Prostate gland (tissue), 2 donors: ENCODE results near the gene THSD8.

Source experiments
- POLR2A ChIP-seq: fragments of 450-650 bp; IDR thresholded peaks from one replicate; pipeline ENCODE4 v1.6.1; 2016; ENCODE audit warnings: antibody characterized with exemption, mild to moderate bottlenecking
- POLR2AphosphoS5 ChIP-seq: sonication (generic); formaldehyde crosslinking; IDR thresholded peaks from one replicate; pipeline ENCODE4 v1.6.1; 2017; ENCODE audit warnings: antibody characterized with exemption
- TF ChIP-seq, protein P1 (sequence below), 4 experiments: fragments of 200-600 bp in 2 of 4; fragments of 450-650 bp in 2 of 4; sonication (generic) in 2 of 4; IDR thresholded peaks; 1 replicate in 3 of 4; 2 replicates in 1 of 4; pipeline ENCODE4 v1.5.1; 2016 to 2019; ENCODE audit warnings: antibody characterized with exemption in 4 of 4, mild to moderate bottlenecking in 2 of 4, moderate library complexity in 2 of 4

DNA sequence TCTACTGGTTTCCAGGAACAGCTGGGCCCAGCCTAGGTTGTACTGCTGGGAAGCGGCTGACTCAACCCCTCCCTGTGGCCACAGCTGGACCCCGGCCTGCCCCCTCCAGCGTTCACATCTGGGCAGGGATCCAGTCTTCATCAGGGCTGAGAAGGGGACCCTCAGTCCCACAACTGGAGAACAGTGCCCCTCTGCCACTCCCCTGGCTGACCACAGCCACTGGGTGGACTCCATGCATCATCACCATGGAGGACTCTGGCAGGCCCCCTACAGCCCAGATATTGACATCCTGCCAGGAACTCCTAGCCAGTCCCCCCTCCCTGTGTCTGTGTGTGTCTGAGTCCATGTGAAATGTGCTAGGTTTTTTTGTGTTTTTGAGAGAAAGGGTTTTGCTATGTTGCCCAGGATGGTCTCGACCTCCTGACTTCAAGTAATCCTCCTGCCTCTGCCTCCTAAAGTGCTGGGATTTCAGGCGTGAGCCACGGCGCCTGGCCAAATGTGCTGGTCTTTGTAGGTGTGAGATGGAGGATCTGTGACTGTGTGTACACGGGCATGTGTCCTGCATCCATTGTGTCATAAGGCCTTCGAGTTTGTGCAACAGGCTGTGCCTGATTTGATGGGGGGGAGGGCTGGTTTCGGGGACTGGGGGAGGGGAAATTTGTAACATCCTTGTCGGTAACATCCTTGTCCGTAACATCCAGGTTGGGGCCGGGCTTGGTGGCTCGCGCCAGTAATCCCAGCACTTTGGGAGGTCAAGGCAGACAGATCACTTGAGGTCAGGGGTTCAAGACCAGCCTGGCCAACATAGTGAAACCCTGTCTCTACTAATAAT lies 22.5 kb upstream of the THSD8 start:
- TF ChIP-seq, protein P1, sequence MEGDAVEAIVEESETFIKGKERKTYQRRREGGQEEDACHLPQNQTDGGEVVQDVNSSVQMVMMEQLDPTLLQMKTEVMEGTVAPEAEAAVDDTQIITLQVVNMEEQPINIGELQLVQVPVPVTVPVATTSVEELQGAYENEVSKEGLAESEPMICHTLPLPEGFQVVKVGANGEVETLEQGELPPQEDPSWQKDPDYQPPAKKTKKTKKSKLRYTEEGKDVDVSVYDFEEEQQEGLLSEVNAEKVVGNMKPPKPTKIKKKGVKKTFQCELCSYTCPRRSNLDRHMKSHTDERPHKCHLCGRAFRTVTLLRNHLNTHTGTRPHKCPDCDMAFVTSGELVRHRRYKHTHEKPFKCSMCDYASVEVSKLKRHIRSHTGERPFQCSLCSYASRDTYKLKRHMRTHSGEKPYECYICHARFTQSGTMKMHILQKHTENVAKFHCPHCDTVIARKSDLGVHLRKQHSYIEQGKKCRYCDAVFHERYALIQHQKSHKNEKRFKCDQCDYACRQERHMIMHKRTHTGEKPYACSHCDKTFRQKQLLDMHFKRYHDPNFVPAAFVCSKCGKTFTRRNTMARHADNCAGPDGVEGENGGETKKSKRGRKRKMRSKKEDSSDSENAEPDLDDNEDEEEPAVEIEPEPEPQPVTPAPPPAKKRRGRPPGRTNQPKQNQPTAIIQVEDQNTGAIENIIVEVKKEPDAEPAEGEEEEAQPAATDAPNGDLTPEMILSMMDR (IDR thresholded peaks at IDR 0.05): no peak
- TF ChIP-seq POLR2AphosphoS5 (no peak), POLR2A (no peak)
